GM21526 (cell line): ENCODE data around the gene PIGS.
"Not testable (repeated sequence)": the region's sequence is repeated elsewhere in the genome, so short reads cannot be mapped to it uniquely, and the experiment has no call there.

Experiments
- ATAC-seq: cut with Tn5 transposase; IDR thresholded peaks from one replicate; pipeline ENCODE4 v1.9.1; 2021; ENCODE audit warnings: moderate library complexity; ENCODE audit not compliant: unreplicated experiment, low FRiP score

Gene PIGS

GRCh38 chr17:28532050-28532960 lies 39.0 kb downstream of the PIGS start:
- no peak for ATAC-seq

- ATAC-seq = no peak
These were observed 40.4 kb downstream of the PIGS start for GRCh38 chr17:28530926-28531325.

- ATAC-seq = no peak
These were observed 41.1 kb downstream of the PIGS start for GRCh38 chr17:28530250-28530649.

- ATAC-seq = no peak
These were observed 42.3 kb downstream of the PIGS start for GRCh38 chr17:28529013-28529400.

- ATAC-seq = no peak
These were observed 42.9 kb downstream of the PIGS start for GRCh38 chr17:28528327-28529012.

GRCh38 chr17:28527859-28528258 lies 43.5 kb downstream of the PIGS start:
- no peak for ATAC-seq

- no peak for ATAC-seq
These were observed 44.1 kb downstream of the PIGS start for GRCh38 chr17:28527181-28527681.

GRCh38 chr17:28526381-28526780 lies 44.9 kb downstream of the PIGS start:
- ATAC-seq = no peak

- no peak for ATAC-seq
These were observed 46.6 kb downstream of the PIGS start for GRCh38 chr17:28524476-28525424.

- ATAC-seq = no peak
These were observed 47.4 kb downstream of the PIGS start for GRCh38 chr17:28523876-28524275.

GRCh38 chr17:28523186-28523585 lies 48.1 kb downstream of the PIGS start:
- ATAC-seq = no peak

- ATAC-seq = not testable (repeated sequence)
These were observed 49.0 kb downstream of the PIGS start for GRCh38 chr17:28522281-28522680.

GRCh38 chr17:28521311-28522085 lies 49.8 kb downstream of the PIGS start:
- ATAC-seq = no peak

GRCh38 chr17:28520687-28521086 lies 50.6 kb downstream of the PIGS start:
- no peak for ATAC-seq

GRCh38 chr17:28519236-28519635 lies 52.1 kb downstream of the PIGS start:
- ATAC-seq = no peak

- ATAC-seq = no peak
These were observed 52.7 kb downstream of the PIGS start for GRCh38 chr17:28518578-28518977.

- no peak for ATAC-seq
These were observed 53.2 kb downstream of the PIGS start for GRCh38 chr17:28518132-28518531.

GRCh38 chr17:28515518-28515917 lies 55.8 kb downstream of the PIGS start:
- ATAC-seq = no peak

- no peak for ATAC-seq
These were observed 56.7 kb downstream of the PIGS start for GRCh38 chr17:28514561-28515002.

GRCh38 chr17:28513476-28513875 lies 57.8 kb downstream of the PIGS start:
- no peak for ATAC-seq
